Panc1 (cell line): ENCODE results near the gene FUT3.

Source experiments
- CTCF ChIP-seq: fragments of 450-650 bp; IDR thresholded peaks from 2 replicates; pipeline ENCODE4 v1.5.1; 2017; ENCODE audit warnings: mild to moderate bottlenecking
- SIN3A ChIP-seq: IDR thresholded peaks from 2 replicates; pipeline ENCODE4 v1.6.1; 2012; ENCODE audit warnings: low read depth, mild to moderate bottlenecking, low read length, moderate library complexity, borderline replicate concordance; ENCODE audit not compliant: insufficient read depth
- TCF7L2 ChIP-seq: IDR thresholded peaks from 2 replicates; pipeline ENCODE4 v1.6.1; 2011; ENCODE audit warnings: mild to moderate bottlenecking, low read depth, low read length, inconsistent platforms

- TF ChIP-seq CTCF (no peak), TCF7L2 (no peak), SIN3A (no peak)
Observed at GRCh38 chr19:5800361-5801270, 50.6 kb downstream of the FUT3 start.
